C1 segment of cervical spinal cord (tissue), 14 donors: Measurements from ENCODE around the gene SCLY.

Experiments used
- DNase-seq, 14 donors: peaks; one replicate each; lab custom pipeline; 2025; lab: John Stamatoyannopoulos, UW

Gene SCLY

GRCh38 chr2:238139196-238140039 is 78.6 kb downstream of the SCLY start:
- peak in 1 of 14 donors; percentile 13 for DNase-seq

GRCh38 chr2:238140040-238140439 is 79.2 kb downstream of the SCLY start:
- no peak for DNase-seq

GRCh38 chr2:238140721-238141540 is 80.1 kb downstream of the SCLY start:
- DNase-seq: no peak

GRCh38 chr2:238141541-238142318 is 80.9 kb downstream of the SCLY start:
- DNase-seq: no peak

DNA sequence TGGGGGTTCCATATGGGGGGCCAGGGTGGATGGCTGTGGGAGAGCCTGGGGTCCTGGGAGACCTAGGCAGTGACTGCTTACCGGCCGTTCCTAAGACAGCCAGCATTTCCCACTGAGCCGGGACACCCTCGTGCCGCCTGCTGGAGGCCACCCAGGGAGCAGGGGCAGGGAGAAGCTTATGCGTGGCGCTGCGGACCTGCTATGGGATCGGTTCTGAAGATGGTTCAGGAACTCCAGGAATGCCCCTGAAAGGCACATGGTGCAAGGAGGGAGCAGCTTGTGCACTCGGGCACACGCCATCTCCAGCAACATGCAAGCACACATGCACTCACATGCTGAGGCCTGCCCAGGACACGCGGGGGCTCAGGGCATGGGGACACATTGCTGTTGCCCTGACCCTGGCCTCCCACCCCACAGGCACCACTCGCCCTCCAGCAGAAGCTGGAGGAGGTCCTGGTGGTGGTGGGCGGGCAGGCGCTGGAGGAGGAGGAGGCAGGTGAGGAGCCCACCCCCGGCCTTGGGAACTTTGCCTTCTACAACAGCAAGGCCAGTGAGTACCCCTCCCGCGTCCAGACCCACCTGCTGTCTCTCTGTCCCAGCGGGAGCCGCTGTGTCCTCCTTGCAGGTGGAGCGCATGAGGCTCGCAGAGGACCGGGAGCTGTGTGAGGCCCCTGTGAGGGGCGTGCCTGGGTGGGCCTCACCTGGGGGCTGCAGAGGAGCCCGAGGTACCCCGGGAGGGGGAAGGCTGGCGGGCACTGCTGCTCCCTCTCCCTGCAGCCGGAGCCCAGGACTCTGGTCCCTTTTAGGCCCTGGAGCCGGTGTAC is 81.8 kb downstream of the SCLY start:
- no peak for DNase-seq

DNA sequence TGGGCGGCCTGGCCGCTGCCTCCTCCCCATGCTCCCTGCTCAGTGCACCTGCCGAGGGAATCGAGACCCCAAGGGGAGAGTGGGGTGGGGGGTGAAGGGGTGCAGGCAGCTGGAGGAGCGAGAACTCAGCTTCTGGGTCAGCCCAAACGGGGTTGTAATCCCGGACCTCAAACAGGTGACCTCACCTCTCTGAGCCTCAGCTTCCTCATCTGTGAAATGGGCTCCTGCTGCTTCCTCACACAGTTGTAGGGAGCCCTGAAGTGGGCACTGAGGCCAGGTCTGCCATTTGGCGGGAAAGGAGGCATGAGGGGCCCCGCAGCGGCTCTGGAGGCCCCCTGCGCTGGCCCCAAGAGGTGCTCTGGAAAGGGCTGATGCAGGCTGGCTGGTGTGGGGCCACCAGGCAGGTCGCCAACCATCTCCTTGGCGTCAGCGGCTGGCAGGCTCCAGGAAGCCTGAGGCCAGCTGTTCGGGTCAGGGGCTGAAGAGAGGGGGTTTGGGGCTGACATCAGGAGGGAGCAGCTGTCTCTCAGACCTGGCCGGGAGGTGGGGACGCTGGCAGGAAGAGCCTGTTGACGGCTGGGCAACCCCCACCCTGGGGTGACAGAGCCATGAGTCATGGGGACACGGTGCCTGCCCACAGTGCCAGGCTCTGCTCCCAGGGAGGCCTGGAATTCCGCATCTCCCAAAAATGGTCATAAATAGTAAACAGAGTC is 82.6 kb downstream of the SCLY start:
- DNase-seq: peak in 1 of 14 donors; percentile 33

DNA sequence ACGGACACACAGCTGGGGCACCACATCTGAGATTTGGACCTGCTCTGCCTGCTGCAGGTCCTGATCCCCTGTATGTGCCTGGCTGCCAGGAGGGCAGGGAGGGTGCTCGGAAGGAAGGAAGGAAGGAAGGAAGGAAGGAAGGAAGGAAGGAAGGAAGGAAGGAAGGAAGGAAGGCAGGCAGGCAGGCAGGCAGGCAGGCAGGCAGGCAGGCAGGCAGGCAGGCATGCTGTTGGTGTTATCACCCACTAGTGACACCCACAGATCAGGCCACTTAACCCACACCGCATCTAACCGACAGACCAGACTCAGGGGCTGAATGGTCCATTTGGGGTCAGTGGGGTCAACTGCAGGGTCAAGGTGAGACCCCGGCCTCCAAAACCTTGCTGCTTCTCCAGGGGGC is 83.5 kb downstream of the SCLY start:
- no peak for DNase-seq

DNA sequence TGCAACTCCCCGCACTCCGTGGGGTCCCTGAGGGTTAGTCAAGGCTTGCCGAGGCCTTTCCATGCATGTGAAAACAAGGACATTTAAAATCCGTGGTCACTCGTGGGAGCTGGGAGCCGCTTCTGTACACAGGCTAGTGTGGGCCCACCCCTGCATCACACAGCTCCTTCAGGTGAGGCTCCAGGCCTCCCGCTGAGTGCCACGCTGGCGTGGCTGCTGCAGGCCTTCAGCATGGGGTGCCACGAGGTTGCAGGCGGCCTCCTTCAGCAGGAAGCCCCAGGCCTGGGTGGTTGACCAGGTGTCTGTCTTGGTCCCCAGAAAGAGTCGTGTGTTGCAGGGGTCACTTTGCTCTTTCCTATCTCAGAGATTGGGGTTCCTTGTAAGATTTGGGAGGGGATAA is 84.2 kb downstream of the SCLY start:
- no peak for DNase-seq

DNA sequence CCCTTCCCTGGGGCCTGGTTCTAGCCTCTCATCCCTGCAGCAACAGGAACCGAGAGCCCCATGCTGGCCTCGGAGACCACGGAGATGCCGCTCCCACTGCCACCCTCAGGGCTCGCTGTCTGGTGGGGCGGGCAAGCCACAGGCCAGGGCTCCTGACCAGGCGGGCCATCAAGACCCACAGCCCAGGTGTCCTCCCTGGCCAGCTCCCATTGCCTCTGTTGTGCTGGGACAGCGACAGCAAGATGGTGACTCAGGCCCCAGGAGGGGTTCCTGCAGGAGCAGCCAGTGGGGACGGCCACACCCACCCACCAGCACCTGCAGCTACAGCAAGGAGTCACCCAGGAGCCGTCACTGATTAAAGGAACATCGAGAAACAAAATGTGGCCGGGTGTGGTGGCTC is 85.0 kb downstream of the SCLY start:
- no peak for DNase-seq

- DNase-seq: no peak
Observed at GRCh38 chr2:238146884-238147544, 86.2 kb downstream of the SCLY start.

DNA sequence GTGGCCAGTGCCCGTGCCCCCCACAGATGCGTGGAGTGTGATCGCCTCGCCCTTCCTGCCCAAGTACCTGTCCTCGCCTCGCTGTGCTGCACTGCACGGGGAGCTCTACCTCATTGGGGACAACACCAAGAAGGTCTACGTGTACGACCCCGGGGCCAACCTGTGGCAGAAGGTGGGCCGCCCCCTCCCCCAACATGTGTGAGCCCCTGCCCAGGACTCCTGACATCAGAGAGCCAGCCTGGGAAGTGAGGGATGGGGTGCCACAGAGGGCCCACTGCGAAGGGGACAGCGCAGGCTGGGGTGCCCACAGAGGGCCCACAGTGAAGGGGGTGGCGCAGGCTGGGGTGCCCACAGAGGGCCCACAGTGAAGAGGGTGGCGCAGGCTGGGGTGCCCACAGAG is 88.2 kb downstream of the SCLY start:
- DNase-seq: no peak
